Keratinocyte (primary cell): ENCODE results near the gene LRIG2. TPM values are rescaled to one million over a fixed set of nuclear protein-coding genes. Genes with fewer than 3 reads are reported as not detected.

ENCODE experiments used
- DNase-seq: peaks from one replicate; pipeline ENCODE4 v3.0.0-alpha.2; 2011; ENCODE audit warnings: low read depth, missing footprints, low spot score
- FAIRE-seq: peaks from 2 replicates; lab custom pipeline; 2011; peaks lifted over from hg19 to GRCh38; lab: Jason Lieb, UNC
- H2AFZ ChIP-seq: 2 replicates; pipeline ENCODE4 v1.6.0; 2012; ENCODE audit warnings: low read length, control low read depth, inconsistent platforms; ENCODE audit not compliant: control insufficient read depth
- H3K27ac ChIP-seq: 2 replicates; pipeline ENCODE4 v1.5.1; 2011; ENCODE audit warnings: low read length; ENCODE audit not compliant: control insufficient read depth, insufficient read depth
- H3K27me3 ChIP-seq: 3 replicates; pipeline ENCODE4 v1.6.0; 2011; ENCODE audit warnings: low read length; ENCODE audit not compliant: control insufficient read depth, insufficient read depth; ENCODE audit errors: extremely low read depth
- H3K36me3 ChIP-seq, 2 experiments: 2 replicates in 1 of 2; 3 replicates in 1 of 2; pipeline ENCODE4 v1.5.1; 2011; ENCODE audit warnings: low read length in 2 of 2, mild to moderate bottlenecking in 1 of 2; ENCODE audit not compliant: control insufficient read depth in 2 of 2, insufficient read depth in 2 of 2; ENCODE audit errors: extremely low read depth in 1 of 2
- H3K4me1 ChIP-seq: 3 replicates; pipeline ENCODE4 v1.5.1; 2011; ENCODE audit warnings: low read length; ENCODE audit not compliant: control insufficient read depth, insufficient read depth; ENCODE audit errors: extremely low read depth
- H3K4me2 ChIP-seq: 3 replicates; pipeline ENCODE4 v1.6.0; 2011; ENCODE audit warnings: low read depth, low read length; ENCODE audit not compliant: control insufficient read depth, insufficient read depth; ENCODE audit errors: extremely low read depth
- H3K4me3 ChIP-seq, 3 experiments: fragments of 200-600 bp in 1 of 3; sonication (generic) in 1 of 3; 2 replicates in 2 of 3; 3 replicates in 1 of 3; pipeline ENCODE4 v1.5.1; 2011 to 2016; ENCODE audit warnings: low read length in 3 of 3, mild to moderate bottlenecking in 3 of 3, control low read depth in 2 of 3, inconsistent platforms in 1 of 3, low read depth in 1 of 3, mixed read lengths in 1 of 3, mixed run types in 1 of 3, moderate library complexity in 1 of 3; ENCODE audit not compliant: control insufficient read depth in 2 of 3, insufficient read depth in 2 of 3; ENCODE audit errors: extremely low read depth in 1 of 3
- H3K79me2 ChIP-seq: 2 replicates; pipeline ENCODE4 v1.6.0; 2012; ENCODE audit warnings: low read length; ENCODE audit not compliant: control insufficient read depth, insufficient read depth
- H3K9ac ChIP-seq: 3 replicates; pipeline ENCODE4 v1.6.0; 2011; ENCODE audit warnings: low read length; ENCODE audit not compliant: control insufficient read depth, insufficient read depth; ENCODE audit errors: extremely low read depth
- H3K9me1 ChIP-seq: 3 replicates; pipeline ENCODE4 v1.6.0; 2011; ENCODE audit warnings: low read length; ENCODE audit not compliant: control insufficient read depth, insufficient read depth; ENCODE audit errors: extremely low read depth
- H3K9me3 ChIP-seq: 2 replicates; pipeline ENCODE4 v1.5.1; 2012; ENCODE audit warnings: low read depth, low read length; ENCODE audit not compliant: control insufficient read depth
- H4K20me1 ChIP-seq: 3 replicates; pipeline ENCODE4 v1.6.0; 2011; ENCODE audit warnings: low read length; ENCODE audit not compliant: control insufficient read depth, insufficient read depth; ENCODE audit errors: extremely low read depth
- CTCF ChIP-seq, 3 experiments: IDR thresholded peaks in 1 of 3; conservative IDR thresholded peaks in 1 of 3; optimal IDR thresholded peaks in 1 of 3; 2 replicates in 2 of 3; 3 replicates in 1 of 3; pipeline versions ENCODE3 to v1.5.1; 2011; ENCODE audit warnings: low read length in 3 of 3, mild to moderate bottlenecking in 3 of 3, moderate library complexity in 2 of 3, control low read depth in 1 of 3, inconsistent platforms in 1 of 3; ENCODE audit not compliant: insufficient read depth in 2 of 3; ENCODE audit errors: extremely low read depth in 1 of 3
- EZH2 ChIP-seq: IDR thresholded peaks from one replicate; pipeline ENCODE4 v1.6.1; 2012; ENCODE audit warnings: inconsistent platforms, mild to moderate bottlenecking, low read length, moderate library complexity
- dilution Hi-C: fragments of 300-500 bp; cut with MboI; formaldehyde crosslinking; loops from one replicate; pipeline ENCODE4 v1.7.0; 2020; ENCODE audit warnings: low sequenced_read_pairs; ENCODE audit not compliant: extremely low pct_ligation_motif_present
- polyA plus RNA-seq, 5 experiments: library from polyadenylated mRNA; depleted of rRNA in 3 of 5; stranded (reverse) in 3 of 5; stranded (forward) in 1 of 5; unstranded in 1 of 5; fragments of >200 nt; gene quantifications; 1 replicate in 1 of 5; 2 replicates in 3 of 5; 3 replicates in 1 of 5; pipeline versions ENCODE4 v1.2.1 to v1.2.3, GENCODE V29; 2011 to 2012; ENCODE audit warnings: missing spikeins in 2 of 5, low read depth in 1 of 5, low replicate concordance in 1 of 5

The LRIG2 gene
- polyA plus RNA-seq, 1 donor (not counting 4 experiments of a cell fraction or from before 2014, with no cell fraction given), result 12.5 TPM

DNA sequence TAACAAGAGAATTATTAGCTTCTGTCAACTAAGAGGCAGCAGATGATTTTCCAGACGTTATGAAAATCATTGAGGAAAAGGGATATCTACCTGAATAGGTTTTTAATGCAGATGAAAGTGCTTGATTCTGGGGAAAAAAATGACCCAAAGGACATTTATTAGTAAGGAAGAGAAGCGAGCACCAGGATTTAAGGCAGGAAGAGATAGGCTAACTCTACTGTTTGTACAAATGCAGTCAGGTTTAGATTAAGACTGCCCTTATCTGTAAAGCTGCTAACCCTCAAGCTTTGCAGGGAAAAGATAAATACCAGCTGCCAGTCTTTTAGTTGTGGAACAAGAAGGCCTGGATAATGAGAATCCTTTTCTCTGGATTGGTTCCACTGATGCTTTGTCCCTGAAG, 33.0 kb upstream of the LRIG2 start:
- no peak overlapping the region for H3K4me2 ChIP-seq
- dilution Hi-C loops, result no loop called here
- H3K4me1 ChIP-seq, result peaks cover 44% of the 10 kb centered on the region
- H3K9ac ChIP-seq, result no peak overlapping the region
- no peaks in the 10 kb centered on the region for H3K9me3 ChIP-seq
- H3K9me1 ChIP-seq, result no peaks in the 10 kb centered on the region
- no peaks in the 10 kb centered on the region for H4K20me1 ChIP-seq
- no peaks in the 10 kb centered on the region for H3K27me3 ChIP-seq
- H2AFZ ChIP-seq, result no peak overlapping the region
- H3K36me3 ChIP-seq, result no peaks in the 10 kb centered on the region
- H3K4me3 ChIP-seq, result no peak overlapping the region
- no peak for FAIRE-seq
- no peak for DNase-seq
- TF ChIP-seq CTCF (optimal IDR thresholded peaks at IDR 0.05 in 1 of 3, IDR thresholded peaks at IDR 0.05 in 1 of 3, conservative IDR thresholded peaks at IDR 0.05 in 1 of 3; ENCODE audit: extremely low read depth in 1 of 3, insufficient read depth in 2 of 3, low read length in 3 of 3), result no peak
- no peak for TF ChIP-seq EZH2
- H3K79me2 ChIP-seq, result no peaks in the 10 kb centered on the region
- H3K27ac ChIP-seq, result no peak overlapping the region

DNA sequence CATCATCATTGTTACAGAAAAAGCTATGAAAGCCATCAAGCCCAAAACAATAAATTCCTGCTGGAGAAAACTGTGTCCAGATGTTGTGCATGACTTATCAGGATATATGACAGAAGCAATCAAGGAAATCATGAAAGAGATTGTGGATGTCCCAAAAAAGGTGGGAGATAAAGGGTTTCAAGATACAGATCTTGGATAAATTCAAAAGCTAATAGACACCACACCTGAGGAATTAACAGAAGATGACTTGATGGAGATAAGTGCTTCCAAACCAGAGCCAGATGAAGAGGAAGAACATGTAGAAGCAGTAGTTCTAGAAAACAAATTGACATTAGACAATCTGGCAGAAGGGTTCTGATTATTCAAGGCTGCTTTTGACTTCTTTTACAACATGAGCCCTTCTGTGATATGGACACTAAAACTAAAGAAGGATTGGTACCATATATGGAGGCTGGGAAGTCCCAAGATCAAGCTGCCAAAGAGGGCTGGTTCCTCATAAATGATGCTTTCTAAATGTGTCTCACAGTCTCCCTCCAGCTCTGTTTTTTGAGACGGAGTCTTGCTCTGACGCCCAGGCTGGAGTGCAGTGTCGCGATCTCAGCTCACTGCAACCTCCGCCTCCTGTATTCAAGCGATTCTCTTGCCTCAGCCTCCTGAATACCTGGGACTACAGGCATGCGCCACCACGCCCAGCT, 32.1 kb upstream of the LRIG2 start:
- FAIRE-seq, result no peak
- Histone ChIP-seq H3K4me1 (peaks cover 36% of the 10 kb centered on the region), H3K36me3 (no peaks in the 10 kb centered on the region), H3K27me3 (no peaks in the 10 kb centered on the region), H3K27ac (no peak overlapping the region), H4K20me1 (no peaks in the 10 kb centered on the region), H3K4me3 (no peak overlapping the region), H2AFZ (no peak overlapping the region), H3K79me2 (no peaks in the 10 kb centered on the region), H3K9ac (no peak overlapping the region), H3K9me1 (no peaks in the 10 kb centered on the region), H3K4me2 (no peak overlapping the region), H3K9me3 (no peaks in the 10 kb centered on the region)
- DNase-seq, result no peak
- no peak for TF ChIP-seq EZH2
- dilution Hi-C loops, result no loop called here
